Cardiac fibroblast (primary cell): ENCODE data around the gene FRMD4B.
"Not testable (repeated sequence)": the region's sequence is repeated elsewhere in the genome, so short reads cannot be mapped to it uniquely, and the experiment has no call there.

Source experiments
- DNase-seq, 2 donors: peaks; one replicate each; pipeline versions ENCODE4 v3.0.0 to v3.0.0-alpha.2; 2010; ENCODE audit warnings: low read depth in 2 of 2
- H3K4me3 ChIP-seq, 2 donors: replicated peaks in 1 of 2; 1 replicate in 1 of 2; 2 replicates in 1 of 2; pipeline ENCODE4 v1.5.1; 2011; ENCODE audit warnings: low read depth in 2 of 2, low read length in 2 of 2, mild to moderate bottlenecking in 2 of 2, moderate library complexity in 1 of 2
- CTCF ChIP-seq: IDR thresholded peaks from one replicate; pipeline ENCODE4 v1.5.1; 2011; ENCODE audit warnings: low read depth, mild to moderate bottlenecking, low read length, inconsistent platforms

Gene FRMD4B

GRCh38 chr3:69283913-69284611, 101.8 kb downstream of the FRMD4B start:
- no peak overlapping the region for H3K4me3 ChIP-seq
- no peak for DNase-seq
- TF ChIP-seq CTCF, result no peak

- H3K4me3 ChIP-seq, result no peak overlapping the region
- no peak for DNase-seq
- TF ChIP-seq CTCF, result no peak
Measured at GRCh38 chr3:69283496-69283895, 102.4 kb downstream of the FRMD4B start.

- no peak overlapping the region for H3K4me3 ChIP-seq
- no peak for DNase-seq
- no peak for TF ChIP-seq CTCF
Measured at GRCh38 chr3:69282181-69282580, 103.7 kb downstream of the FRMD4B start.

- not testable (repeated sequence) for DNase-seq
Measured at GRCh38 chr3:69277403-69277802, 108.5 kb downstream of the FRMD4B start.

GRCh38 chr3:69276884-69277283, 109.0 kb downstream of the FRMD4B start:
- no peak for TF ChIP-seq CTCF
- H3K4me3 ChIP-seq, result no peak overlapping the region
- DNase-seq, result no peak

More at GRCh38 chr3:69277403-69277802, 108.5 kb downstream of the FRMD4B start:
- not testable (repeated sequence) for H3K4me3 ChIP-seq

- H3K4me3 ChIP-seq, DNase-seq: not testable (repeated sequence)
Measured at GRCh38 chr3:69276191-69276590, 109.7 kb downstream of the FRMD4B start.

- H3K4me3 ChIP-seq, result no peak overlapping the region
- peak; percentile 19 to 24 for DNase-seq
- no peak for TF ChIP-seq CTCF
Measured at GRCh38 chr3:69273896-69274295, 112.0 kb downstream of the FRMD4B start.

- no peak for TF ChIP-seq CTCF
- no peak for DNase-seq
- H3K4me3 ChIP-seq, result no peak overlapping the region
Measured at GRCh38 chr3:69272556-69272955, 113.3 kb downstream of the FRMD4B start.
